ENCODE data around the gene PIEZO2. TPM values are rescaled to one million over a fixed set of nuclear protein-coding genes. Genes with fewer than 3 reads are reported as not detected.

Gene PIEZO2
- total and polyA plus RNA-seq, 10 donors = 0.42 to 13.0 (median 8.0) TPM

GRCh38 chr18:10842371-10842770 is 307.0 kb downstream of the PIEZO2 start:
- Histone ChIP-seq H3K36me3 (no peaks in the 10 kb centered on the region), H3K9me3 (no peaks in the 10 kb centered on the region), H3K4me1 (no peaks in the 10 kb centered on the region), H3K4me3 (no peak overlapping the region), H3K27ac (no peak overlapping the region), H3K27me3 (replicated peaks in 1 of 7) (no peaks in the 10 kb centered on the region)
- intact Hi-C loops (cut with DNase I; ENCODE audit: low total_unique reads) = no loop called here
- no peak for DNase-seq
- TF ChIP-seq, protein P1, sequence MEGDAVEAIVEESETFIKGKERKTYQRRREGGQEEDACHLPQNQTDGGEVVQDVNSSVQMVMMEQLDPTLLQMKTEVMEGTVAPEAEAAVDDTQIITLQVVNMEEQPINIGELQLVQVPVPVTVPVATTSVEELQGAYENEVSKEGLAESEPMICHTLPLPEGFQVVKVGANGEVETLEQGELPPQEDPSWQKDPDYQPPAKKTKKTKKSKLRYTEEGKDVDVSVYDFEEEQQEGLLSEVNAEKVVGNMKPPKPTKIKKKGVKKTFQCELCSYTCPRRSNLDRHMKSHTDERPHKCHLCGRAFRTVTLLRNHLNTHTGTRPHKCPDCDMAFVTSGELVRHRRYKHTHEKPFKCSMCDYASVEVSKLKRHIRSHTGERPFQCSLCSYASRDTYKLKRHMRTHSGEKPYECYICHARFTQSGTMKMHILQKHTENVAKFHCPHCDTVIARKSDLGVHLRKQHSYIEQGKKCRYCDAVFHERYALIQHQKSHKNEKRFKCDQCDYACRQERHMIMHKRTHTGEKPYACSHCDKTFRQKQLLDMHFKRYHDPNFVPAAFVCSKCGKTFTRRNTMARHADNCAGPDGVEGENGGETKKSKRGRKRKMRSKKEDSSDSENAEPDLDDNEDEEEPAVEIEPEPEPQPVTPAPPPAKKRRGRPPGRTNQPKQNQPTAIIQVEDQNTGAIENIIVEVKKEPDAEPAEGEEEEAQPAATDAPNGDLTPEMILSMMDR (IDR thresholded peaks at IDR 0.05 in 8 of 11, conservative IDR thresholded peaks at IDR 0.05 in 3 of 11) = no peak
- 65 to 85% (median 77%) methylated on average over 4 of the region's 4 CpGs for WGBS, 5 donors

DNA sequence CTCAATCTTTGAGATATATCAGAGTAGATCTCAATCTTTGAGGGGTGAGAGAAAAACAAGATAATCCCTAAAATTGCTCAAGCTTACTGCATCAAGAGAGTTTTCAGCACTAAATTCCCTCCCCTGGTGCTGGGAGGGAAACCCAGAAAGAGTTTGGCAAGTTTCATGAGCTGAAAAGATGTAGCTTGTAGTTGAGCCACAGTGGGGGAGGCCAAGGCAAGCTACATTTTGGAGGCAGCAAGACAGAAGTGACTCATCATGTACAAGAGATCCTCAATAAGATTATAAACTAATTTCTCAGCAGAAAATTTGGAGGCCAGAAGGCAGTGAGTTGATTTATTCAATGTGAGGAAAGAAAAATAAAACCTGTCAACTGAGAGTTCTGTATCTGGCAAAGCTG is 308.2 kb downstream of the PIEZO2 start:
- no peaks in the 10 kb centered on the region for H3K27me3 ChIP-seq (replicated peaks in 1 of 7)
- no peak for DNase-seq
- H3K9me3 ChIP-seq = no peaks in the 10 kb centered on the region
- intact Hi-C loops (cut with DNase I; ENCODE audit: low total_unique reads) = no loop called here
- H3K36me3 ChIP-seq = no peaks in the 10 kb centered on the region
- no peak overlapping the region for H3K4me3 ChIP-seq
- H3K27ac ChIP-seq = no peak overlapping the region
- H3K4me1 ChIP-seq = no peaks in the 10 kb centered on the region
- TF ChIP-seq, protein P1 (IDR thresholded peaks at IDR 0.05 in 8 of 11, conservative IDR thresholded peaks at IDR 0.05 in 3 of 11) = no peak
- TF ChIP-seq POLR2AphosphoS5 (IDR thresholded peaks at IDR 0.05) = no peak
- TF ChIP-seq POLR2A (IDR thresholded peaks at IDR 0.05) = no peak

- no peaks in the 10 kb centered on the region for H3K36me3 ChIP-seq
- H3K4me1 ChIP-seq = no peaks in the 10 kb centered on the region
- no peak overlapping the region for H3K27ac ChIP-seq
- no peak overlapping the region for H3K4me3 ChIP-seq
- intact Hi-C loops (cut with DNase I; ENCODE audit: low total_unique reads) = no loop called here
- H3K27me3 ChIP-seq (replicated peaks in 1 of 7) = no peaks in the 10 kb centered on the region
- WGBS, 5 donors = 16 to 27% (median 22%) methylated on average over 2 of the region's 2 CpGs
- no peaks in the 10 kb centered on the region for H3K9me3 ChIP-seq
- DNase-seq = no peak
- TF ChIP-seq, protein P1 (IDR thresholded peaks at IDR 0.05 in 8 of 11, conservative IDR thresholded peaks at IDR 0.05 in 3 of 11) = no peak
- TF ChIP-seq POLR2A (IDR thresholded peaks at IDR 0.05) (no peak), POLR2AphosphoS5 (IDR thresholded peaks at IDR 0.05) (no peak)
These were observed 308.6 kb downstream of the PIEZO2 start for GRCh38 chr18:10840743-10841142.

DNA sequence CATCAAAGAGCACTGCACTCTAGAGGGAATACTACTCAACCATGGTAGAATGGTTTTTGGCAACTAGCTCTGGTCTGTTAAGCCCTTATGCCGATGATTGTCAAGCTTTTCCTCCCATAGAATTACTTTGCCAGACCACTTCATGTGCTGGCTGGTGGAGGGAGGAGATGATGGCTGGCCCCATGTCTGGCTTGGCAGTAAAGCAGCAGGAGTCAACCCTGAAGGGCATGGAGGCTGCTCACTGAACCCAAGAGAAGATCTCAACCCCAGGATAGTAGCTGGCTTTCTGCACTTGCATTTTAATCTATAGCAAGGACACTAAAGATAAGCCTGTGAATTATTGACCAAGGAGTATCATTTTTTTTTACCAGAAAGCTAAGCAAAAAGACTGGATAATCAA is 309.9 kb downstream of the PIEZO2 start:
- Histone ChIP-seq H3K9me3 (no peaks in the 10 kb centered on the region), H3K27ac (no peak overlapping the region), H3K4me3 (no peak overlapping the region), H3K36me3 (no peaks in the 10 kb centered on the region), H3K27me3 (replicated peaks in 1 of 7) (no peaks in the 10 kb centered on the region), H3K4me1 (no peaks in the 10 kb centered on the region)
- intact Hi-C loops (cut with DNase I; ENCODE audit: low total_unique reads) = no loop called here
- WGBS, 5 donors = 91 to 94% (median 93%) methylated on average over 1 of the region's 1 CpG
- DNase-seq = no peak
- TF ChIP-seq POLR2AphosphoS5 (IDR thresholded peaks at IDR 0.05) (no peak), POLR2A (IDR thresholded peaks at IDR 0.05) (no peak)
- TF ChIP-seq, protein P1 (IDR thresholded peaks at IDR 0.05 in 8 of 11, conservative IDR thresholded peaks at IDR 0.05 in 3 of 11) = no peak

Data from spleen (tissue), 11 donors.